HG03432 (cell line): Measurements from ENCODE around the gene NINL.

Experiments used
- ATAC-seq: cut with Tn5 transposase; IDR thresholded peaks from one replicate; pipeline ENCODE4 v1.9.1; 2021; ENCODE audit warnings: mild to moderate bottlenecking, moderate library complexity; ENCODE audit not compliant: unreplicated experiment

NINL gene

GRCh38 chr20:25533920-25534700 is 51.2 kb downstream of the NINL start:
- no peak for ATAC-seq

GRCh38 chr20:25532971-25533391 is 52.4 kb downstream of the NINL start:
- no peak for ATAC-seq

GRCh38 chr20:25532015-25532751 is 53.1 kb downstream of the NINL start:
- no peak for ATAC-seq

GRCh38 chr20:25529295-25529951 is 55.9 kb downstream of the NINL start:
- no peak for ATAC-seq

GRCh38 chr20:25527949-25528348 is 57.4 kb downstream of the NINL start:
- no peak for ATAC-seq

- ATAC-seq, result no peak
Measured at GRCh38 chr20:25526446-25526845, 58.9 kb downstream of the NINL start.

GRCh38 chr20:25525867-25526266 is 59.5 kb downstream of the NINL start:
- ATAC-seq, result no peak

- no peak for ATAC-seq
Measured at GRCh38 chr20:25525295-25525694, 60.0 kb downstream of the NINL start.

GRCh38 chr20:25521382-25521781 is 63.9 kb downstream of the NINL start:
- no peak for ATAC-seq

- ATAC-seq, result no peak
Measured at GRCh38 chr20:25517124-25517523, 68.2 kb downstream of the NINL start.

GRCh38 chr20:25514747-25515340 is 70.5 kb downstream of the NINL start:
- ATAC-seq, result no peak

- ATAC-seq, result no peak
Measured at GRCh38 chr20:25514195-25514594, 71.1 kb downstream of the NINL start.

GRCh38 chr20:25512709-25513108 is 72.6 kb downstream of the NINL start:
- no peak for ATAC-seq

- ATAC-seq, result no peak
Measured at GRCh38 chr20:25511183-25511582, 74.1 kb downstream of the NINL start.

GRCh38 chr20:25510721-25511120 is 74.6 kb downstream of the NINL start:
- ATAC-seq, result no peak

- no peak for ATAC-seq
Measured at GRCh38 chr20:25510202-25510601, 75.1 kb downstream of the NINL start.

- no peak for ATAC-seq
Measured at GRCh38 chr20:25509084-25509483, 76.2 kb downstream of the NINL start.

- ATAC-seq, result no peak
Measured at GRCh38 chr20:25508083-25508770, 77.1 kb downstream of the NINL start.

GRCh38 chr20:25507385-25508082 is 77.8 kb downstream of the NINL start:
- ATAC-seq, result no peak
